GM21786 (cell line): ENCODE results near the gene LCE4A.

Experiments
- ATAC-seq: cut with Tn5 transposase; IDR thresholded peaks from one replicate; pipeline ENCODE4 v1.9.1; 2021; ENCODE audit not compliant: unreplicated experiment

LCE4A gene

GRCh38 chr1:152745289-152745704 is 37.3 kb downstream of the LCE4A start:
- ATAC-seq = no peak

- ATAC-seq = no peak
These were observed 37.9 kb downstream of the LCE4A start for GRCh38 chr1:152745765-152746444.

DNA sequence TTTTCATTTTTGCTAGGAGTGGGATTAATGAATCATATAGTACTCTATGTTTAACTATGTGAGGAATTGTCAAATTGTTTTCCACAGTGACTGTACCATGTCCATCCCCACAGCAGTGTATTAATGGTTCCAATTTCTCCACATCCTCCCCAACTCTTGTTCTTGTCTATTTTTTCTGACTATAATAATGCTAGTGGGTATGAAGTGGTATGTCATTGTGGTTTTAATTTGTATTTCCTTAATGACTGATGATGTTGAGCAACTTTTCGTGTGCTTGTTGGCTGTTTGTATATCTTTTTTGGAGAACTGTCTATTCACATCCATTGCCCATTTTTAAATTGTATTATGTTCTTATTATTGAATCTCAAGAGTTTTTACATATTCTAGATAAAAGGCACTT is 39.9 kb downstream of the LCE4A start:
- ATAC-seq = no peak

DNA sequence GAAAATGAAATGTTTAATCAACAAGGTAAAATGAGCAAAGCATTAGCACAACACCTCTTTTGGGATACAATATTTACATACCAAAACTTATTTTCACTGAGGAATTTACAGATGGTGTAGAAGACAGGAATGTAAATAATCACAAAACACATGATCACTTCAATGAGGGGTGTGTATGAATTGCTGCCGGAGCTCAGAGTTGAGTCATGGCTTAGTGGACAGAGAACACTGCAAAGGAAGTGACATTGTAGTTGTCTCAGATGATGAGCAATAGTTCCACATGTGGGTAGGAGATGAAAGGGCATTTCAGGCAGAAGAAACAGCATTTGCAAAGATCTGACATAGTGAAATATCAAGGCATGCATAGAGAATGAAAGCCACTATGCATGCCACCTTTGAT is 44.3 kb downstream of the LCE4A start:
- no peak for ATAC-seq

DNA sequence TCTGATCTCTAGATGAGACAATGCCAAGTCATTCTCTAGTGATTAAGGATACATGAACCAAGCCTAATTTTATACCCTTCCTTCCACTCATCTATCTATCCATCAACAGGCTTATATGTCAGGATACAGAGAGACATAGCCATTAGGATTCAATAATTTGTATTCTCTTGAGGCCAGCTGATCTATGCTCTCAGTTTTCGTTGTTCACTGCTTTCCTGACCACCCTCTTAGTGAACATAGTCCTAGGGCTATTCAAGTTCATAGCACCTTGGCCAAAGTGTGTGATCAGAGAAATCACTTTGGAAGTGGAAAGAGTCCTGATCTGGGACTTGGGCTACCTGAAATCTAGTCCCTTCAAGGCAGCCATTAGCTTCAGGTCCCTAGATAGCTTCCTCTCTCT is 45.6 kb downstream of the LCE4A start:
- no peak for ATAC-seq

DNA sequence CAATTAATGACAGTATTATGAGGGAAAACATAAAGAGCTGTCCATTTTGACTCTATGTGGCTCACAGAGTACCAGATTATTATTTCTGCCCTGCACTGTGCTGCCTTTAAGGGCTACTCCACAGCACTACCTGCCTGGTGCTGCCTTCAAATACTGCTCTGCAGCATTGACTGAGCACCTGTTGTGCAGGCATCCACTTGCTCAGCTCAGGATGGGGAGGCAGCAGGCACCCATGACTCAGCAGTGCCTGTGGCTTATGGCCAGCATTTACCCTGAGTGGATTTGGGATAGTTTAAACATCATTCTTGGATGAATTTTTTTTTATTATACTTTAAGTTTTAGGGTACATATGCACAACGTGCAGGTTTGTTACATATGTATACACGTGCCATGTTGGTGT is 48.9 kb downstream of the LCE4A start:
- no peak for ATAC-seq

DNA sequence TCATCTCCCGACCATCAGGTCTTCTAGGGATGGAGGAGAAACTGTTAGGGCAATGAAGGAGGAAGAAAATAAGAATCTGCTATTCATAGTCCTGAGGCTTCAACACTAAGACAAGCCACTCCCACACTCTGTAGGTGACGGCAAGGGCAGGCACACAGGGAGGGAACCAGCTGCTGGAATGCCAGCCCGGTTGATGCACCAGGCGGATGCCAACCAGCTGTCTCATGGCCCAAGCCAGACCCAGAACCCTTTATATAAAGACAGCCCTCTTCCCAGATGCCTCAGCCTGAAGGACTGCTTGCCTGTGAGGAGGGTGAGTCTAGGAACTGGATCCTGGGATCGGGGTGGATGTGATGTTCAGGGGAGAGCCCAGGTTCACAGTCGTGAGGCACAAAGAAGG is 49.8 kb downstream of the LCE4A start, which contains the start of gene KPRP:
Gene KPRP (plus strand): TSS at position 279 of the 400 bp plus-strand sequence. CDS start 1,564 bp downstream, outside the sequence.
- no peak for ATAC-seq

- no peak for ATAC-seq
These were observed 50.7 kb downstream of the LCE4A start for GRCh38 chr1:152758636-152759035.
